SK-N-SH (cell line): ENCODE measurements around the gene PRM1. TPM values are rescaled to one million over a fixed set of nuclear protein-coding genes. Genes with fewer than 3 reads are reported as not detected.

Experiments used
- CTCF ChIA-PET: fragments of 300-600, 350-600 bp; formaldehyde crosslinking; extraction: SDS; loops from one replicate; lab custom pipeline; 2021; lab: Yijun Ruan, JAX
- POLR2A ChIA-PET: fragments of 350-600 bp; sonication (Branson Sonifier 250); formaldehyde crosslinking; extraction: SDS; loops from one replicate; lab custom pipeline; 2020; ENCODE audit warnings: antibody characterized with exemption, inconsistent platforms; lab: Yijun Ruan, JAX
- DNase-seq: peaks from one replicate; pipeline ENCODE4 v3.0.0; 2012
- H2AFZ ChIP-seq: fragments of 200-600 bp; sonication (generic); 2 replicates; pipeline ENCODE4 v1.8.1; 2016; ENCODE audit warnings: antibody characterized with exemption, mild to moderate bottlenecking, low read depth
- H3F3A ChIP-seq: fragments of 200-600 bp; sonication (generic); replicated peaks from 2 replicates; pipeline ENCODE3; 2016; ENCODE audit warnings: antibody characterized with exemption, mild to moderate bottlenecking; ENCODE audit not compliant: insufficient read depth
- H3K27ac ChIP-seq, 2 experiments: fragments of 200-500 bp in 1 of 2; fragments of 200-600 bp in 1 of 2; sonication (Bioruptor generic) in 1 of 2; sonication (generic), shearing (Covaris generic) in 1 of 2; 2 replicates each; pipeline versions ENCODE4 v1.5.1 to v1.6.1; 2014 to 2016; ENCODE audit warnings: low read depth in 2 of 2, inconsistent platforms in 1 of 2, low read length in 1 of 2, mild to moderate bottlenecking in 1 of 2, mixed read lengths in 1 of 2
- H3K27me3 ChIP-seq: fragments of 200-600 bp; sonication (generic), shearing (Covaris generic); 2 replicates; pipeline ENCODE4 v1.6.1; 2016; ENCODE audit warnings: mixed run types; ENCODE audit not compliant: insufficient read depth
- H3K36me3 ChIP-seq, 2 experiments: fragments of 200-500 bp in 1 of 2; fragments of 200-600 bp in 1 of 2; sonication (Bioruptor generic) in 1 of 2; sonication (generic) in 1 of 2; replicated peaks in 1 of 2; 2 replicates each; pipeline versions ENCODE3 to v1.5.1; 2014 to 2016; ENCODE audit warnings: low read length in 1 of 2, mild to moderate bottlenecking in 1 of 2; ENCODE audit not compliant: insufficient read depth in 2 of 2, control insufficient read depth in 1 of 2
- H3K4me1 ChIP-seq, 2 experiments: fragments of 200-500 bp in 1 of 2; fragments of 200-600 bp in 1 of 2; sonication (Bioruptor generic) in 1 of 2; sonication (generic), shearing (Covaris generic) in 1 of 2; 2 replicates each; pipeline versions ENCODE4 v1.5.1 to v1.6.1; 2014 to 2016; ENCODE audit warnings: low read depth in 1 of 2, low read length in 1 of 2, mixed run types in 1 of 2; ENCODE audit not compliant: insufficient read depth in 2 of 2, control insufficient read depth in 1 of 2
- H3K4me2 ChIP-seq: fragments of 200-600 bp; sonication (generic), shearing (Covaris generic); 2 replicates; pipeline ENCODE4 v1.6.1; 2017; ENCODE audit warnings: mixed run types
- H3K4me3 ChIP-seq, 2 experiments: fragments of 200-500 bp in 1 of 2; fragments of 200-600 bp in 1 of 2; sonication (Bioruptor generic) in 1 of 2; sonication (generic), shearing (Covaris generic) in 1 of 2; 2 replicates each; pipeline versions ENCODE4 v1.5.1 to v1.8.1; 2014 to 2016; ENCODE audit warnings: low read depth in 2 of 2, inconsistent platforms in 1 of 2, low read length in 1 of 2, mild to moderate bottlenecking in 1 of 2, mixed read lengths in 1 of 2, moderate library complexity in 1 of 2
- H3K79me2 ChIP-seq: fragments of 200-600 bp; sonication (generic); 2 replicates; pipeline ENCODE4 v1.8.1; 2017; ENCODE audit warnings: mild to moderate bottlenecking; ENCODE audit not compliant: insufficient read depth
- H3K9ac ChIP-seq: fragments of 200-600 bp; sonication (generic); 2 replicates; pipeline ENCODE4 v1.6.1; 2017; ENCODE audit warnings: mixed run types
- H3K9me2 ChIP-seq: fragments of 200-600 bp; sonication (generic); 2 replicates; pipeline ENCODE4 v1.6.1; 2017; ENCODE audit warnings: mixed run types
- H3K9me3 ChIP-seq: fragments of 200-600 bp; sonication (generic); 2 replicates; pipeline ENCODE4 v1.6.1; 2017; ENCODE audit warnings: mixed run types, mild to moderate bottlenecking, moderate library complexity
- H4K20me1 ChIP-seq: fragments of 200-600 bp; sonication (generic); 2 replicates; pipeline ENCODE4 v1.6.1; 2017; ENCODE audit warnings: mild to moderate bottlenecking, mixed run types; ENCODE audit not compliant: insufficient read depth
- CTCF ChIP-seq: fragments of 200-600 bp; sonication (generic); IDR thresholded peaks from 2 replicates; pipeline ENCODE4 v1.6.1; 2017; ENCODE audit warnings: antibody characterized with exemption, mild to moderate bottlenecking, moderate library complexity
- ELF1 ChIP-seq: IDR thresholded peaks from 2 replicates; pipeline ENCODE4 v1.4.0; 2012
- EP300 ChIP-seq, 2 experiments: IDR thresholded peaks; 2 replicates each; pipeline versions ENCODE4 v1.4.0 to v1.6.1; 2012; ENCODE audit warnings: borderline replicate concordance in 1 of 2, low read depth in 1 of 2, low read length in 1 of 2
- EZH2phosphoT487 ChIP-seq: fragments of 200-600 bp; sonication (generic); IDR thresholded peaks from 2 replicates; pipeline ENCODE4 v1.6.1; 2017; ENCODE audit warnings: low read depth, mixed run types, mild to moderate bottlenecking, antibody characterized with exemption, moderate library complexity, borderline replicate concordance
- FOSL2 ChIP-seq: IDR thresholded peaks from 2 replicates; pipeline ENCODE4 v1.4.0; 2012; ENCODE audit warnings: low read depth, mild to moderate bottlenecking, moderate library complexity, borderline replicate concordance
- FOXJ3 ChIP-seq: sonication (generic); formaldehyde crosslinking; IDR thresholded peaks from 2 replicates; pipeline ENCODE4 v1.5.1; 2020; ENCODE audit warnings: mild to moderate bottlenecking, missing genetic modification reagents
- FOXM1 ChIP-seq: IDR thresholded peaks from 2 replicates; pipeline ENCODE4 v1.4.0; 2012; ENCODE audit warnings: low read depth, mild to moderate bottlenecking
- GABPA ChIP-seq: IDR thresholded peaks from 2 replicates; pipeline ENCODE4 v1.4.0; 2012; ENCODE audit warnings: low read depth, mild to moderate bottlenecking
- GATA2 ChIP-seq: sonication (generic); formaldehyde crosslinking; IDR thresholded peaks from 2 replicates; pipeline ENCODE4 v1.5.0; 2020; ENCODE audit warnings: mild to moderate bottlenecking, missing genetic modification reagents
- IRF3 ChIP-seq: fragments of 150-350 bp; IDR thresholded peaks from 2 replicates; pipeline ENCODE4 v1.6.1; 2016; ENCODE audit warnings: mild to moderate bottlenecking, low read depth, low read length
- MXI1 ChIP-seq: IDR thresholded peaks from 2 replicates; pipeline ENCODE4 v1.6.1; 2012; ENCODE audit warnings: mild to moderate bottlenecking, low read depth, low read length, improper control_type of control experiment
- NFIC ChIP-seq: IDR thresholded peaks from 2 replicates; pipeline ENCODE4 v1.4.0; 2012; ENCODE audit warnings: borderline replicate concordance
- RCOR1 ChIP-seq: fragments of 150-350 bp; IDR thresholded peaks from 2 replicates; pipeline ENCODE4 v1.6.1; 2017; ENCODE audit warnings: antibody characterized with exemption, low read length
- RFX5 ChIP-seq: IDR thresholded peaks from 2 replicates; pipeline ENCODE4 v1.6.1; 2012; ENCODE audit warnings: mild to moderate bottlenecking, improper control_type of control experiment, low read length
- RXRA ChIP-seq: IDR thresholded peaks from 2 replicates; pipeline ENCODE4 v1.4.0; 2012; ENCODE audit warnings: low read depth, mild to moderate bottlenecking, borderline replicate concordance
- SMC3 ChIP-seq: IDR thresholded peaks from 2 replicates; pipeline ENCODE4 v1.6.1; 2012; ENCODE audit warnings: low read depth, low read length, improper control_type of control experiment
- TAF1 ChIP-seq: IDR thresholded peaks from 2 replicates; pipeline ENCODE4 v1.6.1; 2012; ENCODE audit warnings: low read depth, mild to moderate bottlenecking, low read length, moderate library complexity, borderline replicate concordance
- TEAD4 ChIP-seq: IDR thresholded peaks from 2 replicates; pipeline ENCODE4 v1.4.0; 2012; ENCODE audit warnings: mild to moderate bottlenecking, borderline replicate concordance; ENCODE audit not compliant: insufficient read depth
- YY1 ChIP-seq: IDR thresholded peaks from 2 replicates; pipeline ENCODE4 v1.4.0; 2012; ENCODE audit warnings: low read depth, mild to moderate bottlenecking
- ZBTB33 ChIP-seq: IDR thresholded peaks from 2 replicates; pipeline ENCODE4 v1.4.0; 2012; ENCODE audit warnings: low read depth, borderline replicate concordance
- WGBS: methylation state at CpG from one replicate; pipeline ENCODE4 v1.1.6; 2017; ENCODE audit warnings: low lambda C conversion rate; 5-methylcytosine and 5-hydroxymethylcytosine counted together
- polyA plus RNA-seq, 3 experiments: library from polyadenylated mRNA; depleted of rRNA; stranded (reverse); fragments of >200 nt; gene quantifications; 2 replicates each; pipeline ENCODE4 v1.2.3, GENCODE V29; 2012

Gene PRM1
- polyA plus RNA-seq, 1 of the 3 experiments (the other 2 are of a cell fraction): not detected

- H3K36me3 ChIP-seq: no peaks in the 10 kb centered on the region
- H3K9me3 ChIP-seq: no peaks in the 10 kb centered on the region
- no peak overlapping the region for H3K4me2 ChIP-seq
- H3K9me2 ChIP-seq: no peaks in the 10 kb centered on the region
- H3K79me2 ChIP-seq: no peaks in the 10 kb centered on the region
- no peak overlapping the region for H3K27ac ChIP-seq
- 92% methylated on average over 10 of the region's 10 CpGs for WGBS
- H2AFZ ChIP-seq: no peak overlapping the region
- DNase-seq: no peak
- no peaks in the 10 kb centered on the region for H3F3A ChIP-seq
- H3K27me3 ChIP-seq: no peaks in the 10 kb centered on the region
- CTCF ChIA-PET: interaction anchor here (1.5 kb wide), 1 partner anchor 13 kb away, joined by 3 read pairs; no protein-coding TSS in a partner anchor
- no peak overlapping the region for H3K9ac ChIP-seq
- H4K20me1 ChIP-seq: no peaks in the 10 kb centered on the region
- POLR2A ChIA-PET: no interaction called here
- peaks cover 0 to 8% of the 10 kb centered on the region in 2 experiments; a peak in 1 of 4 replicates for H3K4me1 ChIP-seq
- H3K4me3 ChIP-seq: no peak overlapping the region
- TF ChIP-seq RFX5: no peak
- TF ChIP-seq NFIC: no peak
- TF ChIP-seq EP300 (IDR thresholded peaks at IDR 0.05; ENCODE audit: borderline replicate concordance in 1 of 2, low read depth in 1 of 2, low read length in 1 of 2): no peak
- no peak for TF ChIP-seq ZBTB33
- no peak for TF ChIP-seq RXRA
- TF ChIP-seq FOXM1: no peak
- TF ChIP-seq IRF3: no peak
- TF ChIP-seq MXI1: no peak
- TF ChIP-seq GABPA: no peak
- TF ChIP-seq ELF1: no peak
- TF ChIP-seq TEAD4: no peak
- TF ChIP-seq CTCF: no peak
- no peak for TF ChIP-seq TAF1
- TF ChIP-seq FOXJ3 (CRISPR knock-in tag): no peak
- no peak for TF ChIP-seq GATA2
- TF ChIP-seq FOSL2: no peak
- TF ChIP-seq RCOR1: no peak
- no peak for TF ChIP-seq SMC3
- TF ChIP-seq EZH2phosphoT487: no peak
- no peak for TF ChIP-seq YY1
These were observed 29.9 kb upstream of the PRM1 start for GRCh38 chr16:11310997-11311561.
